Endothelial cell of umbilical vein (primary cell): Measurements from ENCODE around the gene MSANTD3.

Experiments
- CTCF ChIP-seq, 2 donors: IDR thresholded peaks; 1 replicate in 1 of 2; 2 replicates in 1 of 2; pipeline ENCODE4 v1.5.1; 2011; ENCODE audit warnings: low read length in 2 of 2, mild to moderate bottlenecking in 2 of 2, moderate library complexity in 2 of 2, control low read depth in 1 of 2, inconsistent platforms in 1 of 2, low read depth in 1 of 2; ENCODE audit not compliant: insufficient read depth in 1 of 2; ENCODE audit errors: extremely low read depth in 1 of 2
- MYC ChIP-seq: IDR thresholded peaks from one replicate; pipeline ENCODE4 v1.6.1; 2011; ENCODE audit warnings: mild to moderate bottlenecking, low read depth, low read length
- POLR2A ChIP-seq: IDR thresholded peaks from 2 replicates; pipeline ENCODE4 v1.6.1; 2012; ENCODE audit warnings: low read depth, mild to moderate bottlenecking, control low read depth, low read length

- TF ChIP-seq POLR2A (peak; percentile 51), CTCF (IDR thresholded peaks at IDR 0.05; ENCODE audit: extremely low read depth in 1 of 2, insufficient read depth in 1 of 2, low read depth in 1 of 2, low read length in 2 of 2) (no peak), MYC (no peak)
Observed at GRCh38 chr9:100428871-100429654, 2.1 kb downstream of the MSANTD3 start.
